H7 (cell line): ENCODE data around the gene ANGPT4. TPM values are rescaled to one million over a fixed set of nuclear protein-coding genes. Genes with fewer than 3 reads are reported as not detected.

Experiments
- DNase-seq: peaks from one replicate; pipeline ENCODE4 v3.0.0; 2012
- H3K27me3 ChIP-seq: 2 replicates; pipeline ENCODE4 v1.6.0; 2011; ENCODE audit warnings: mild to moderate bottlenecking, low read length; ENCODE audit not compliant: control insufficient read depth, insufficient read depth
- H3K36me3 ChIP-seq: replicated peaks from 2 replicates; pipeline ENCODE4 v1.5.1; 2011; ENCODE audit warnings: low read length; ENCODE audit not compliant: control insufficient read depth, insufficient read depth
- H3K4me3 ChIP-seq: 2 replicates; pipeline ENCODE4 v1.5.1; 2011; ENCODE audit warnings: low read depth, mild to moderate bottlenecking, control low read depth, low read length, moderate library complexity; ENCODE audit not compliant: insufficient read depth
- total RNA-seq: library from RNA; depleted of rRNA; stranded (reverse); fragments of >200 nt; shearing (Covaris generic); gene quantifications from 2 replicates; pipeline ENCODE4 v1.2.3, GENCODE V29; 2014

The ANGPT4 gene
- total RNA-seq, 1 experiment from 2014 or later, result 0.31 TPM

DNA sequence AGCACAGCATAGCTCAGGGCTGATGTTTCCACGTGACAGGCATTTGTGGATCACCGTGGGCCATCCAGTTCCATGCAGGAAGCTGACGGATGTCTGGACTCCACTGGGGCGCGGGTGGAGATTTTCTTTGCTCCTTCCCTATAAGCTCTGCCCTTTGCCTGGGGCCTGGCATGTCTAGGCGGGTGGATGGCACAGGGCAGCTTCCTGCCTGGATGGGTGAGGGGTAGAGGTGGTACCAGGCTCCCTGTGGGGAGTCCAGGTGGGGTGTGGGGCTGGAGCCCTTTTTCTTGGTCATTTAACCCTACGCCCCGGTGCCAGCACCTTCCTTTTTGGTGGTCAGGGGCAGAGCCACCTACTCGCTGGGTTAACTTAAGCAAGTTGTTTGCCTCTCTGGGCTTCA, 72.2 kb downstream of the ANGPT4 start:
- no peak for DNase-seq
- Histone ChIP-seq H3K4me3 (no peak overlapping the region), H3K36me3 (no peaks in the 10 kb centered on the region), H3K27me3 (peaks cover 56% of the 10 kb centered on the region)

DNA sequence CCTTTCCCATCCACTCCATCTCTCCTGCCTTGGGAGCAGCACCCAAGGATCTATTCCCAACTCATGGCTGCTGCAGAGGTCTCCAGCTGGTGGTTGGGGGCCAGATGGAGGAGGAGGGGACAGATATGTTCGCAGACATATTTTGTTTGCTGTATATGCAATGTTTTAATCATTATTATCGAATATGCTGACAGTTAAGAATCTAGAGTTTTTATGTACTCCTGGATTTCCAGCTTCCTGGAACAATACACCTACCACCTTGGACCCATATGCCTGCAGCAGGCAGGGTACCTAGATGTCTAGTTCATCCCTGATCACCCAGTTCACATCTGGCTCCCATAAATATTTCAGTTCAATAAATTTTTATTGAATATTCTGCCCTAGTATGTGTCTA, 73.6 kb downstream of the ANGPT4 start:
- DNase-seq, result no peak
- peak overlapping the region; percentile 63; the same call in 1 of the 2 replicates for H3K4me3 ChIP-seq
- peaks cover 57% of the 10 kb centered on the region for H3K27me3 ChIP-seq
- no peaks in the 10 kb centered on the region for H3K36me3 ChIP-seq

DNA sequence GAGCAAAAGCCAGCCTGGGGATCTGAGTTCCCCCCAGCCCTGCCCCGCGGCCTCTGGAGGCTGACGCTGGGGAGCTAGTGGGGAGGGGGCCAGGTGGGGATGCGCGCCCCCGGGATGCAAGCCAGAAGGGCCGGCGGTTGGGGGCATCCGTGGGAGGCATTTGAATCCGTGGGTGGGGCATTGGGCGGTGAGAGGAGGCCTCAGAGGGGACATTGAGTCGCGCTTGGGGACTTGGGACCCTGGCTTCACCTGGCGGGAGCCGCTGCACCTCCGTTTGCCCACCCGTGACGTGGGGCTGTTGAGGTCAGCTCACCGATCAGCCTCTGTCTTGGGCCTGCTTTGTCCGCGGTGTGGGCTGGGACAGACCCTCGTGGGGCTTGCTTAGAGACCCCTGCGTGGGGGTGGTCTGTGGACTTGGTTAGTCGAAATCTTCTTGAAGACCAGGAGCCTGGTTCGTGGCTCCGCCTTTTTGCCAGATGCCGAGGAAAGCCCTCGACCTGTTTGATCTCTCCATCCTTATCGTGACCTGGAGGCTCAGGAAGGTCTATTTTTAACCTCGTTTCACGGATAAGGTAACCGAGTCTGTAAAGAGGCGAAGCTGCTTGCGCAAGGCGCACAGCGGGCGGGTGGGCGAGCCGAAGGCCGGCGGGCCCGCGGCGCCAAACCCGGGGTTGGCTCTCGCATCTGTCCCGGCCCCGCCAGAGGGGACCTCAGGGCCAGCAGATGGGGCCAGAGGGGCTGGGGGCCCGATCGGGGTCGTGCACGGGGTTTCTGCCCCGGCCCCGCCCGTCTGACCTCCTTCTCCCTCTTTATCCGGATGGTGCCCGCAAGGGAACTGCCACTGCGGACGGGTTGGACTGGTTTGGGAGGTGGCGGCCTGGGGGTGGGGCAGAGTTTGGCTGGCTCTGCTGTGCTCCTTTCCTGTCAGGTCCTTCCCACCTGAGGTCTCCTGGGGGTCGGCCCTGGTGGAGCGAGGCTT, 74.3 kb downstream of the ANGPT4 start:
- Histone ChIP-seq H3K4me3 (peak overlapping the region; percentile 63), H3K27me3 (peaks cover 57% of the 10 kb centered on the region), H3K36me3 (no peaks in the 10 kb centered on the region)
- DNase-seq, result peak; percentile 88

DNA sequence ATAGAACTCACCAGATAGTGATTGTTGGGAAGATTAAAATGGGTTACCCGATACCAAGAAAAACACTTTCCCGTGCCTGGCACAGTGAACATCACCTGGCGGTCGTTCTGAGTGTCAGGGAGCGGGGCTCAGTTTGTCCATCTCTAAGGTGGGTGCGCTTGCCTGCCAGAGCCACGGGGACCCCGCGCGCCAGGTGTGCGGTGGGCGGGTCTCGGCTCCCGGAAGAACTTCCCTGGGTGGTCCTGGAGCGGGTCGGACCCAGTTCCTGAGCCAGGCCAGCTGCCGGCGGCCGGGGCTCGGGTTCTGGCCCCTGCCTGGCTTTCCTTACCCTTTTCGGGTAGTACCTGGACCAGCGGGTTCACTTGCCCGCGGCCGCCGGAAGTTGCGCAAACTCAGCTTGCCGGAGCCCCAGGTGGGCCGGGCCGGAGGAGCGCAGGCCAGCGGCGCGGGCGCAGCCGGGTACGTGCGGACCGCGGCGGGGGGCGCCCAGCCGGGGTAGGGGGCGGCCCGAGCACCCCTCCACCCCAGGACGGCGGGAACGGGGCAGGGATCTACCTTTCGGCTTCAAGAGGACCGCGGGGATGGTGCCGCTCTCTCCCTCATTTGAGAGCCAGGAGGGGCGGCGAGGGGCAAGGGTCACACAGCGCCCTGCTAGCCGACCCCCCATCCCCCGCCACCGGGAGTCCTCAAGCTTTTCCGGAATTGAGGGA, 75.1 kb downstream of the ANGPT4 start:
- DNase-seq, result peak; percentile 83
- Histone ChIP-seq H3K4me3 (peak overlapping the region; percentile 63), H3K27me3 (peaks cover 52% of the 10 kb centered on the region), H3K36me3 (no peaks in the 10 kb centered on the region)

DNA sequence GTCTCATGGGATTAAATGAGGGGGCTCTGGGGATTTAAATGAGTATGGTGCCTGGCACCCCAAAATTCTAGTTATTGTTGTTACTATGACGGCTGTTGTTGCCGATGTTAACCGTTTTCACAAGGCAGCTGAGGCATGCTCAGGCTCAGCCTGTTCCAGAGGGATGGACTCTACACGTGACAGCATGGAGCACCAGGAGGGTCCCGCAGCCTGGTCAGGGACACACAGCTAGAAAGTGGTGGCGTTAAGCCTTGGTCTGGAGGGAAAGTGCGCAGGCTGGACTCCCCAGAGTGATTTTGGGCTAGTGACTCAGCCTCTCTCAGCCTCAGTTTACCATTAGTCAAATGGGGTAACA, 75.7 kb downstream of the ANGPT4 start:
- Histone ChIP-seq H3K4me3 (no peak overlapping the region), H3K27me3 (peaks cover 46% of the 10 kb centered on the region), H3K36me3 (no peaks in the 10 kb centered on the region)
- peak; percentile 50 for DNase-seq

DNA sequence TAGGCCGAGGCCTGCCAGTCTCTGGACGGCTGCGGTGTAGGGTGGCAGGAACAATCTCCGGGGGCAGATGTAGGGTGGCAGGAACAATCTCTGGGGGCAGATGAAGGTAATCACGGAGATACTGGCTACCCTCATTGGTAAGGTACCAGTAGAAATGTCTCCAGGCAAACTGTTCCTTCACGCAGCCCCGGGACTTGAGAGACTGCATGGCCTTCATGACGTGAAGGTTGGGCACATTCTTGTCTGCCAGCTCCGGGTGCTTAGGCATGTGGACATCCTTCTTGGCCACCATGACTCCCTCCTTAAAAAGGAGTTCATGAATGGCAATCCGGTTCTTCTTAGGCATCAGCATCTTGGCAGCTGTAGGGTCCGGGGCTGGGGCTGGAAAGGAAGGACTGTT, 76.5 kb downstream of the ANGPT4 start:
- H3K27me3 ChIP-seq, result peaks cover 38% of the 10 kb centered on the region
- no peaks in the 10 kb centered on the region for H3K36me3 ChIP-seq
- DNase-seq, result no peak
- no peak overlapping the region for H3K4me3 ChIP-seq

DNA sequence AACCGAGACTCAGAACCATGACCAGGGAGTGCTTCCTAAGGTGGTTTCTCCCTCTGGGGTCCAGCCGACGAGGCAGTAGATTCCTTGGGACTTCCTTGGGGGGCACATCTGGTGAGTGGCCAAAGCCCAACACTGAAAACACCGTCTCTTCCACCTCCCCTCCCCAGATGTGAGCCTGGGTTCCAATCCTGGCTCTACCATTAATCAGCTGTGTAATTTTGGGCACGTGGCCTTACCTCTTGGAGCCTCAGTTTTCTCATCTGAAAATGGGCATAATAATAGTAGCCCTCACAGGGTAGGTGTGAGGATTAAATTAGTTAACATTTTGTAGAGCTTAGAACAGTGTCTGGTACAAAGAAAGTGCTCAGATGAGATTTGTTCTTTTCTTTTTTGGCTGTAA, 77.1 kb downstream of the ANGPT4 start:
- no peak for DNase-seq
- Histone ChIP-seq H3K36me3 (no peaks in the 10 kb centered on the region), H3K4me3 (no peak overlapping the region), H3K27me3 (peaks cover 40% of the 10 kb centered on the region)

DNA sequence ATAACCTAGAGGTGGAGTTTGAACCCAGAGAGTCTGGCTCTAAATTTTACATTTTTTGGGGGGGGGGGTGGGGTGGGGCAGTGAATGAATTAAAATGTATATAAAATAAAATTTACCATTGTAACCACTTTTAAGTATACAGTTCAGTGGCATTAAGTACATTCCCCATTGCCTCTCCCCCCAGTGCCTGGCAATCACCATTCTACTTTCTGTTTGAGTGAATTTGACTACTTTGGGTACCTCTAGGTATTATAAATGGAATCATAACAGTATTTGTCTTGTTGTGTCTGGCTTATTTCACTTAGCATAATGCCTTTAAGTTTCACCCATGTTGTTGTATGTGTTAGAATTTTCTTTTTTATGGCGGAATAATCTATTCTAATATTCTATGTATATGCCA, 79.9 kb downstream of the ANGPT4 start:
- Histone ChIP-seq H3K36me3 (no peaks in the 10 kb centered on the region), H3K27me3 (peaks cover 19% of the 10 kb centered on the region), H3K4me3 (no peak overlapping the region)
- no peak for DNase-seq

DNA sequence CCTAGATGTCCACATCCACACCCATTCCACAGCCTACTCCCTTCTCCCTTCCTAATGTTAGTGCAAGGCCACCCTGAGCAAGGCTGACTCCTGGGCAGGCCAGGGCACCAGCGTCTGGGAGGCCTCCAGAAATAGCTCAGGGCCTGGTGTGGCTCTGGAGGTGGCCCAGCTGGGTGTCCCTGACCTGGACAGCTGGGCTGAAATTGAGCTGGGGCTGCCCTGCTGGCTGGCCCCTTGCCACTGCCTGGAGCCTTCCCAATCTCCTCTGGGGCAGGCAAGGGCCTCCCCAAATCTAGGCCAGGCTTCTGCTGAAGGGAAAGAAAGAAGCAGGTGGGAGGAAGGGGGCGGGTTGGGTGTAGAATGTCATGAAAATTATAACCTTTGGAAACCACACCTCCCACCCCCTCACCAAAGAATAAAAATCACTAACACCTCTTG, 80.5 kb downstream of the ANGPT4 start:
- Histone ChIP-seq H3K36me3 (no peaks in the 10 kb centered on the region), H3K4me3 (no peak overlapping the region), H3K27me3 (peaks cover 15% of the 10 kb centered on the region)
- no peak for DNase-seq

DNA sequence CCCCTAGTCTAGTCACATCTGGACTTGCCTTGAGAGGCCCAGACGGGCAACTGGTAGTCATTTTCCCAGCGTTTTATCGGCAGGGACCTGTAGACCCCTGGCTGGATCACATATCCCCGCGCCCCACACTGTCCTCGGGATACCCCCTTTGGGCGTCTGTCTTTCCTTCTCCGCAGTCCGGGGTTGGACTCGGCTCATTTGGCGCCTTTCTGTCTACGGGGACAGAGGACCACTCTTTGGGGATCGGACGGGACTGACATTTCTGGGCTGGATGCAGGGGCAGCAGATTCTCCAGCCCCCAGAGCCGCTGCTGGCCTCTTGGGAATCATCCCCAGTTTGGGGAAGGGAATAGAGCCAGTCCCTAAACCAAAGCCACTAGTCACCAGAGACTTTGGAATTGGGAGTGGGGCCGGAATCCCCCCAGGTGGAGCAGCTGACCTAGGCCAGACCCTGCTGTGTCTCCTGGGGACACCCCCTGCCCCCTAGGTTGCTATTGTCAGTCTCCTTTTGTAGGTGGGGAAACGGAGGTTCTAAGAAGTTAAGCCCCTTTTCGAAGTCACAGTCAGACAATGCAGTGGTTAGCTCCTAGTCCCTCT, 81.9 kb downstream of the ANGPT4 start:
- Histone ChIP-seq H3K4me3 (peak overlapping the region; percentile 68), H3K36me3 (no peaks in the 10 kb centered on the region), H3K27me3 (peaks cover 11% of the 10 kb centered on the region)
- no peak for DNase-seq

DNA sequence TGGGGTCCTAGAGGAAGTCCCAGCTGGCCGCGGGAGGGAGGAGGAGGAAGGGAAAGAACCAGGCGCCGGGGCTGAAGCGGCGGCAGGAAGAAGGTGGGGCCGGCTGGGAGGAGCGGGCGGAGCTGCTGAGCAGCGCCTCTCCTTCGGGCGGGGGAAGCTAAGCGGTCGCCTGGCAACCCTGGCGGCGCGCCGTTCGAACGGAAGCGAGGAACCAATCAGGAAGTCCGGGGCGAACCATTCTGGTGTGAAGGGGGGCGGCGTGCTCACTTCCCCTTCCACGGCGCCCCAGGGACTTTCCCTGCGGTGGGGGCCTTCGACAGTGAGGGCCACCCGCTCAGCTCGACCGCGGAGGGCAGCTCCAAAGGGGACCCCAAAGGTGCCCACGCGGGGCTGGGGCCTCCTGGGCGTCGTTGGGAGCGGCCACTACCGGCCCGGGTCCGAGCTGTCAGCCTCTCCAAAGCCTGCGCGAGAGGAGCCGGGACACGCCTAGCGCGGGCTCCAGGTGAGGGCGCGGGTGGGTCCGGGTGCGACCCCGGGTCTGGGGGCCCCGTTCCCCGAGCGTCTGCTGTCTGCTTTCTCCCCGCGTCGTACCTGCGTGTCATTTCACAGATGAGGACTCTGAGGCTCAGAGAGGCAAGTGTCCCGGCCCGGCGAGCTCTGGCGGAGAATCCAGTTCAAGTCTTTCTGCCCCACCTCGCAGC, 82.5 kb downstream of the ANGPT4 start, which contains the start of gene FAM110A:
TSS of gene FAM110A (plus strand) at position 266 of the 701 bp plus-strand sequence. CDS start 11,090 bp downstream, outside the sequence.
- DNase-seq, result peak; percentile 97
- H3K36me3 ChIP-seq, result no peaks in the 10 kb centered on the region
- peak within 1 kb of the TSS; percentile 68 for H3K4me3 ChIP-seq
- peaks cover 9% of the 10 kb centered on the region for H3K27me3 ChIP-seq

DNA sequence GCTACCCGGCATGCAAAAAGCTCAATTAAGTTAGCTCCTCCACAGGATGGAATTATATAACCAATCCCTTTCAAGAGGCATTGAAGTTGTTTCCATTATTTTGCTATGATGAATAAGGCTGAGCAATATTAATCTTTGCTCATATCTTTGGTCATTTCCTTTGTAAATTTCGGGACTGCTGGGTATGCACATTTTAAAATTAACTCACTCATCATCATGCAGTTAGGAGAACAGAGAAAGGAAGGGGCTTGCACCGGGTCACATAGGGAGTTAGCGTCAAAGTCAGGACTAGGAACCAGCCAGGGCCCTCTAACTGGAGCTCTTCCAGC, 83.0 kb downstream of the ANGPT4 start:
- no peak overlapping the region for H3K4me3 ChIP-seq

DNA sequence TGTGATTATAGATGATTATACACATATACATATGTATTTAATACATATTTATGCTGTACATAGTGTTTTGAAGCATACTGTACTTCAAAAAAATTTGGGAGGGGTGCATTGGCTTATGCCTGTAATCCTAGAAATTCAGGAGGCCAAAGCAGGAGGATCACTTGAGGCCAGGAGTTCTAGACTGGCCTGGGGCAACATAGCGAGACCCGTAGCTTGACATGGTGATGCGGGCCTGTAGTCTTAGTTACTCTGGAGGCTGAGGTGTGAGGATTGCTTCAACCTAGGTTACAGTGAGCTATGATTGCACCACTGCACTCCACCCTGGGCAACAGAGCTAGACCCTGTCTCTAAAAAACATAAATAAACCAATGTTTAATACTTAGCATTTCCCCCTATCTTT, 84.2 kb downstream of the ANGPT4 start:
- H3K4me3 ChIP-seq, result no peak overlapping the region
- no peak for DNase-seq
- no peaks in the 10 kb centered on the region for H3K36me3 ChIP-seq
- H3K27me3 ChIP-seq, result peaks cover 9% of the 10 kb centered on the region

More for the DNA sequence above, 83.0 kb downstream of the ANGPT4 start:
- DNase-seq, result no peak
- H3K36me3 ChIP-seq, result no peaks in the 10 kb centered on the region
- peaks cover 9% of the 10 kb centered on the region for H3K27me3 ChIP-seq

DNA sequence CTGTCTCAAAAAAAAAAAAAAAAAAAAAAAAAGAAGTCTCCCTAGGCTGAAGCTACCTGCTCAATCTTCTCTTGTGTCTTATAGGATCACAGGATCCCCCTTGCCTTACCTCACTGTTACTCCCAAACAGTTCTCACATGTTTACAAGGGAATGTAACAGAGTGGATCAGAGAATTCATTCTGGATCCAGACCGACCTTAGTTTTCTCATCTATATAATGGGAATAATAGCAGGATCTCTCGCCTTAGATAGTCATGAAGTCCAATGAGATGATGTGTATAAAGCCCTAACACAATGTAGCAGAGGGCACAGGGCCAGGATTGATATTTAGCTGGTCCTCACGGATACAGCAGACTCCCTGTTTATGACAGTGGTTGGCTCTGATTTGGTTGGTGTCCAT, 84.9 kb downstream of the ANGPT4 start:
- Histone ChIP-seq H3K36me3 (no peaks in the 10 kb centered on the region), H3K27me3 (peaks cover 9% of the 10 kb centered on the region), H3K4me3 (no peak overlapping the region)
- DNase-seq, result no peak
